HG03045 (cell line): ENCODE results near the gene JADE2.
"Not testable (repeated sequence)": the region's sequence is repeated elsewhere in the genome, so short reads cannot be mapped to it uniquely, and the experiment has no call there.

ENCODE experiments used
- ATAC-seq: cut with Tn5 transposase; IDR thresholded peaks from one replicate; pipeline ENCODE4 v1.9.1; 2021; ENCODE audit warnings: mild to moderate bottlenecking, moderate library complexity; ENCODE audit not compliant: unreplicated experiment

Gene JADE2

DNA sequence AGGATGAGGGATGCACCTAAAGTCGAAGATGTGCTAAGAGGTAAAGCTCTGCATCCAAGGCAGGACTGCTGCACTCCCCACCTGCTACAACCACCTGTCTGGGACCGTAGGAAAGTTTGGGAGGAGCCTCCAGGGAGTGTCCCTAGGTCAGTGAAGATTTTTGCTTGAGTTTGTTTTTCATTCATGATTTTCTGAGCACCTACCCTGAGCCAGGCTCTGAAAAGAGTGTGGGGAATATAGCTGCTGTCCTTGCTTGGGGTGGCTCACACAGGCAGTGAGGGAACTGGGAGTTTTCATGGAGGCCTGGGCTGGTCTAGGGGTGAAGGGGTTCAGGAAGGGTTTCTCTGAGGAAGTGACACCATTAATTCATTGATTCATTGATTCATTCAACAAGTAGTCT is 58.3 kb downstream of the JADE2 start:
- ATAC-seq: no peak

DNA sequence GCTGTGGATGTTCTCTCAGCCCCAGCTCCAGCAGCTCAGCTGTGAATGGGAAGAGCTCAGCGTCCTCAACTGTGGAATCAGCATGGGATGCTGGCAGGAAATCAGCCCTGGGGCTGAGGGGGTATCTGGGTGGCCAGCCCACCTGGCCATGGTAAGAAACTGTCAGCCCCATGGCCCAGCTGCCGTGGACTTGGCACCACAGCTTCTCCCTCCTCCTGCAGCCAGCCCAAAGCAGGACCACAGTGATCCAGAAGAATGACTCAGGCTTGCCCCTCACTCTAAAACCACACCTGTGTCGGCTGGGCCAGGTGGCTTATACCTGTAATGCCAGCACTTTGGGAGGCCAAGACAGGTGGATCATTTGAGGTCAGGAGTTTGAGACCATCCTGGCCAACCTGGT is 59.2 kb downstream of the JADE2 start:
- no peak for ATAC-seq

DNA sequence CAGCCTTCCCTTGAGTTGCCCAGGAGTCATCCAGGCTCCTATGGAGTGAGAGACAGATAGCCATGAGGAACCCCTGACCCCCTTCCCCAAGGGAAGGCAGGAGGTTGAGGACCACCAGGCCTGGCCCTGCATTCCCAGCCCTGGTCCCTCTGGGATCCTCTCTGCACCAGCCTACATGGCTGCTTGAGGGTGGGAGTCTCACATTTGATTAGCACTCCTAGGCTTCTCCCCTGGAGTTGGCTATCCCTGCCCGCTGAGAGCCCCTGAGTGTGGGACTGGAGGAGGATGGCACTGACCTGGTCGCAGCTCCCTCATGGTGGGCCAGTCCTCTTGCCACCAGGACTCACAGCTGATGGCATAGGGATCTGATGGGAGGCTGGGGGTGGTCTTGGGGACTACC is 60.5 kb downstream of the JADE2 start:
- ATAC-seq: no peak

- peak; percentile 74 for ATAC-seq
Observed at GRCh38 chr5:134586866-134587524, 61.5 kb downstream of the JADE2 start.

- ATAC-seq: no peak
Observed at GRCh38 chr5:134590992-134591659, 65.7 kb downstream of the JADE2 start.

- no peak for ATAC-seq
Observed at GRCh38 chr5:134592141-134592746, 66.8 kb downstream of the JADE2 start.

- ATAC-seq: no peak
Observed at GRCh38 chr5:134594336-134594735, 68.9 kb downstream of the JADE2 start.

- peak; percentile 55 for ATAC-seq
Observed at GRCh38 chr5:134594797-134595457, 69.5 kb downstream of the JADE2 start.

DNA sequence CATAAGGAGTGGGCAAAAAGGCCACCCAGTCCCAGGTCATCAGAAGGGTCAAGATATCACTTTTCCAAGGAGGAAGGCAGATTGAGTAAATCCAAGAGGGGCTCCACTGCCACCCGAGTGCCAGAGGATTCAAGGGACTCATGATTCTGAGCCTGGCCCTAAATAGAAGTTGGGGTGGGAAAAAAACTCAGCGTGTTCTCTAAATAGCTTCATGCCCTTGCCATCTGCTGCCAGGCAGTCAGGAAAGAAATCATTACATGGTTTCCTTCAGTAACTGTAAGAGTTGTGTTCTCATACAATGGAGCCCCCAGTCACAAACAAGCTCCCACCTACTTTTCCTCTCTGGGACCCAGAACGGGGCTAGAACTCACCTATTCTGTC is 70.0 kb downstream of the JADE2 start:
- ATAC-seq: no peak

DNA sequence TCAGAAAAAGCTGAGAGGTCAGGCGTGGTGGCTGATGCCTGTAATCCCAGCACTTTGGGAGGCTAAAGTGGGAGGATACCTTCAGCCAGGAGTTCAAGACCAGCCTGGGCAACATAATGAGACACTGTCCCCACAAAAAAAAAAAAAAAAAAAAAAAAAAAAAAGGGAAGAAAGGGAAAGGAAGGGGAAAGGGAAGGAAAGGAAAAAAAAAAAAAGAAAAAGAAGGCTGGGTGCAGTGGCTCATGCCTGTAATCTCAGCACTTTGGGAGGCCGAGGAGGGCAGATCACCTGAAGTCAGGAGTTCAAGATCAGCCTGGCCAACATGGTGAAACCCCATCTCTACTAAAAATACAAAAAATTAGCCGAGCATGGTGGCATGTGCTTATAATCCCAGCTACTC is 74.3 kb downstream of the JADE2 start:
- ATAC-seq: not testable (repeated sequence)

DNA sequence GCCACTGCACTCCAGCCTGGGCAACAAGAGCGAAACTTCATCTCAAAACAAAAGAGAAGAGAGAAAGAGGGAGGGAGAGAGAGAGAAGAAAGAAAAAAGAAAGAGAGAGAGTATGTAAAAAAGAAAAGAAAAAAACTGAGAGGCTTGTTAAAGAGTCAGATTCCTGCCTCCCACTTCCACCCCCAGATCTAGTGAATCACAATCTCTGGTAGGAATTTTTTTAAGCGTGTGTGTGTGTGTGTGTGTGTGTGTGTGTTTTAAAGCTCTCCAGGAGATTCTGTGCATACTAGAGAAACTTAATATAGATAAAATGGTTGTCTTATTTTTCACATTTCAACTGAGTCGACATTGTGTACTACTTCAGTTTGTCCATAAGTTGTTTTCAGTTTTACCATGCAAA is 75.1 kb downstream of the JADE2 start:
- ATAC-seq: no peak

DNA sequence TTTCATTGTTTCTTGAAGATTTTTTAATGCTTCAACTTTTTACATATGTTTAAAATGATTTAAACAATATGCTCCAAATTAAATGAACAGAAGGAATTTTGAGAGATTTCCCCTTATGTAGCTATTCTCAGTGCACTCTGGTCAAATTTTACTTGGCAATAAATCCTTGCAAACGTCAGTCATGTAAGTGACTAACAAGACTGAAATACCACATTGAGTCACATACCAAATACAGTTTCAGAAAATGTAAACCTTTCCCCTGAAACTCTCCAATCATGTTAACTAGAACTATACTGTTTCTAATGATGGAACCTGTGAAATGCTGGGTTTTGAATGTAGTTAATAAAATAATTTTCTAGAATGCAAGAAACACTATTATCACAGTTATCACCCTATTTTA is 77.6 kb downstream of the JADE2 start:
- ATAC-seq: no peak

DNA sequence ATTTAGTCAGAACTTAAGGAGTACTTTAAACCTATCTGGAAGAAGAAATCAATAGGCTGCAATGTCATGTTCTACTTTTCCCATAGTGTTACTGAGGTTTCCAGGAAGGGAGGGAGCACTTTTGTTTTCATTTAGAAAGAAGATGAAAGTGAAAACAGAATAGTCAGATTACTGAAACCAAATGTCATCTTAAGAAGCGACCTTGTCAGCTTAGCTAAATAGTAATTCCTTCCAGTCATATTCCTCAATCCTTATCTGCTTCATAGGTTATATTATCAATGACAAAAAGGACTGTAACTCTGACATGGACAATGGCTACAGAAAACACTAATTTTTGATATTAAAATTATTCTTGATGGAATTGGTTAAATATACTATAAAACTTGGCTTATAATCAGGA is 79.4 kb downstream of the JADE2 start:
- ATAC-seq: peak; percentile 39

GRCh38 chr5:134606726-134607125 is 81.3 kb downstream of the JADE2 start:
- ATAC-seq: no peak

DNA sequence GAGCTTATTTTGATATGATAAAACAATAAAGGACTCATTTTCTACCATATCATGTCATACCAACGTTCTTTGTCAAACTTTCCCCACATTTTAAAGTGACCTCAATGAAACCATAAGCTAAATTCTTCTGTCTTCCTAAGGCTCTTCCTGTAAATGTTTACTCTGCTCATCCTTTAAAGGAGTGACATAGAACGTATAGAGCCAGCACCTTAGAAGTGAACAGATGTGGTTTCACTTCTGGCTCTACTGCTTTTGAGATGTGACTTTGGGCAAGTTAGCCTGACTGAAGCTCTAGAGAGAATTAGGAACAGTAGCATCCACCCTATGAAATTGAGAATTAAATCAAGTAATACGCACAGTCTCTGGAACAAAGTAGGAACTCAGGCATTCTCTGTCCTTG is 83.1 kb downstream of the JADE2 start:
- ATAC-seq: no peak

- ATAC-seq: no peak
Observed at GRCh38 chr5:134609232-134609851, 83.9 kb downstream of the JADE2 start.

GRCh38 chr5:134610725-134611124 is 85.3 kb downstream of the JADE2 start:
- ATAC-seq: no peak

- ATAC-seq: no peak
Observed at GRCh38 chr5:134611515-134611914, 86.0 kb downstream of the JADE2 start.

- no peak for ATAC-seq
Observed at GRCh38 chr5:134614450-134615085, 89.1 kb downstream of the JADE2 start.

GRCh38 chr5:134620634-134621033 is 95.2 kb downstream of the JADE2 start:
- no peak for ATAC-seq

- no peak for ATAC-seq
Observed at GRCh38 chr5:134625559-134625958, 100.1 kb downstream of the JADE2 start.
